T-helper 2 cell treated with Interferon-gamma antibody and Interleukin-4, amounts not matched to agents 5 μg/mL and 100 μg/mL, for 36 hours (primary cell): ENCODE measurements around the gene MLEC.

Experiments used
- DNase-seq: peaks from one replicate; pipeline ENCODE4 v3.0.0; 2021; ENCODE audit warnings: low spot score
- H3K27ac Mint-ChIP-seq: one replicate; pipeline ENCODE4 v1.8.0; 2021; ENCODE audit warnings: mild to moderate bottlenecking, mixed read lengths
- H3K27me3 Mint-ChIP-seq: one replicate; pipeline ENCODE4 v1.8.0; 2021; ENCODE audit warnings: low read depth, mixed read lengths
- H3K36me3 Mint-ChIP-seq: one replicate; pipeline ENCODE4 v1.8.0; 2021; ENCODE audit warnings: low read depth, mixed read lengths
- H3K4me1 Mint-ChIP-seq: one replicate; pipeline ENCODE4 v1.8.0; 2021; ENCODE audit warnings: low read depth, mixed read lengths
- H3K4me3 Mint-ChIP-seq: one replicate; pipeline ENCODE4 v1.8.0; 2022; ENCODE audit warnings: mild to moderate bottlenecking, moderate library complexity, mixed read lengths
- H3K9me3 Mint-ChIP-seq: one replicate; pipeline ENCODE4 v1.8.0; 2021; ENCODE audit warnings: mixed read lengths

MLEC gene

GRCh38 chr12:120710805-120711296 lies 23.9 kb downstream of the MLEC start:
- no peak for DNase-seq
- Mint-ChIP-seq H3K4me3 (peak overlapping the region; percentile 93), H3K9me3 (no peaks in the 10 kb centered on the region), H3K27ac (peak overlapping the region; percentile 83), H3K36me3 (peaks cover 18% of the 10 kb centered on the region), H3K4me1 (peaks cover 29% of the 10 kb centered on the region), H3K27me3 (no peaks in the 10 kb centered on the region)

DNA sequence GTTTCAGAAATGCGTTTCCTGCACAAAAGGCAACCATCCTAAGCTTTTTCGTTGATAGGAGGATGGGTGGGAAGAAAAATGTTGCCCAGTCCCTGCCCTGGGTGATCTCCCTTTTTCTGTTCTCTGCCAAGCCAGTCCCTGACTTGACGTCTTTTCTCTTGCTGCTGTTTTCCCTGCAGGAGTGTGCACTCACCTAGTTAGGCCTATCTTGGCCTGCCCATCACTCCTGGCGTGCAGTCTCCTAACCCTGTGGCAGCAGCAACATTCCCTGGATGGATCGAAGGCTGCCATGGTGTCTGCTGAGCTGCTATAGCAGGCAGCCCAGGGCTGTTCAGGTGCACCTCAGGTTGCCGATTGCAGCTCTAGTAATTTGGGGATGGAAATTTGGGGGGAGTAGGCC lies 24.5 kb downstream of the MLEC start:
- H3K36me3 Mint-ChIP-seq = peaks cover 20% of the 10 kb centered on the region
- peak overlapping the region; percentile 83 for H3K27ac Mint-ChIP-seq
- peak overlapping the region; percentile 93 for H3K4me3 Mint-ChIP-seq
- H3K27me3 Mint-ChIP-seq = no peaks in the 10 kb centered on the region
- no peak for DNase-seq
- H3K9me3 Mint-ChIP-seq = no peaks in the 10 kb centered on the region
- peaks cover 29% of the 10 kb centered on the region for H3K4me1 Mint-ChIP-seq

GRCh38 chr12:120712610-120713009 lies 25.7 kb downstream of the MLEC start:
- Mint-ChIP-seq H3K27me3 (no peaks in the 10 kb centered on the region), H3K27ac (no peak overlapping the region), H3K36me3 (peaks cover 28% of the 10 kb centered on the region), H3K4me3 (peak overlapping the region; percentile 93), H3K4me1 (peaks cover 29% of the 10 kb centered on the region), H3K9me3 (no peaks in the 10 kb centered on the region)
- no peak for DNase-seq

DNA sequence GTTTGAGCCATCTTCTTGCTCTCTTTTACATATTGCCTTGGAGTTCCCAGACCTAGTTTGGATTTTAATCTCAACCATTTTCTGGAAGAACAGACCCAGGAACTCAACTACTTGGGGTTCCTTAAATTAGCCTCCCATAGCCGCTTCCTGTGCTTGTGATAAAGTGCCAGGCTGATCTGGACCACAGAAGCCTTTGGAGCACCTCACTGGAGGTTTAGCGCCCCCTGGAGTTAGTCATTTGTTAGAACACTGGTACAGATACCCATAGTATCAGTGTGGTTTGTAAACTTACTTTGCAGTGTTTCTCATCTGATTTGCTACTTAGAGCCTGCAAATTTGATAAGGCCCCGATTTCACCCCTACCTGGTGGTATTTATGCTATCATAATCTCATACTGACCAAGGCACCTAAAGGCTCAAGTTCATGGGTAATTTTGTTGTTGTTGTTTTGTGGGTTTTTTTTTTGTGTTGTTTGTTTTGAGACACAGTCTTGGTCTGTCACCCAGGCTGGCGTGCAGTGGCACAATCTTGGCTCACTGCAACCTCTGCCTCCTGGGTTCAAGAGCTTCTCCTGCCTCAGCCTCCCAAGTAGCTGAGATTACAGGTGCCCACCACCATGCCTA lies 27.0 kb downstream of the MLEC start:
- Mint-ChIP-seq H3K4me1 (peaks cover 36% of the 10 kb centered on the region), H3K27me3 (no peaks in the 10 kb centered on the region), H3K36me3 (peaks cover 37% of the 10 kb centered on the region)

DNA sequence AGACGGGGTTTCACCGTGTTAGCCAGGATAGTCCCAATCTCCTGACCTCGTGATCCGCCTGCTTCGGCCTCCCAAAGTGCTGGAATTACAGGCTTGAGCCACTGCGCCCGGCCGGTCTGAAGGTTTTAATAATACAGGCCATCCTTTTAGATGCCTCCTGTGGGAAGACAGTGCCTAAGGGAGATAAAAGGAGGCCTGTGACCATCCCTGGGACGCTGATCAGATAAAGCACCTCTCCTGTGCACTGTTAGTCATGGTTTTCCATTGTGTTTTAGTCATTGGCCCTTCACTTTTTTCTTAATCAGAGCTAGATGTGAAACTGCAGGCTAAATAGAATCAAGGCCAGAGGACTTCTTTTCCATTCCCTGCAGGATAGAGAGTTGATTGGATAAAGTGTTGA lies 31.1 kb downstream of the MLEC start:
- H3K27ac Mint-ChIP-seq = peak overlapping the region; percentile 55
- peaks cover 62% of the 10 kb centered on the region for H3K36me3 Mint-ChIP-seq
- H3K4me1 Mint-ChIP-seq = peaks cover 20% of the 10 kb centered on the region
- H3K9me3 Mint-ChIP-seq = no peaks in the 10 kb centered on the region
- H3K4me3 Mint-ChIP-seq = no peak overlapping the region
- H3K27me3 Mint-ChIP-seq = no peaks in the 10 kb centered on the region
- no peak for DNase-seq

More for the DNA sequence above, 27.0 kb downstream of the MLEC start:
- Mint-ChIP-seq H3K9me3 (no peaks in the 10 kb centered on the region), H3K27ac (no peak overlapping the region), H3K4me3 (no peak overlapping the region)
- DNase-seq = peak; percentile 69

- H3K36me3 Mint-ChIP-seq = peaks cover 58% of the 10 kb centered on the region
- no peak for DNase-seq
- H3K27me3 Mint-ChIP-seq = no peaks in the 10 kb centered on the region
- H3K9me3 Mint-ChIP-seq = no peaks in the 10 kb centered on the region
- peaks cover 13% of the 10 kb centered on the region for H3K4me1 Mint-ChIP-seq
- H3K27ac Mint-ChIP-seq = no peak overlapping the region
- H3K4me3 Mint-ChIP-seq = no peak overlapping the region
These were observed 32.1 kb downstream of the MLEC start for GRCh38 chr12:120719072-120719471.

- H3K27ac Mint-ChIP-seq = peak overlapping the region; percentile 16
- no peaks in the 10 kb centered on the region for H3K9me3 Mint-ChIP-seq
- no peak overlapping the region for H3K4me3 Mint-ChIP-seq
- peaks cover 53% of the 10 kb centered on the region for H3K36me3 Mint-ChIP-seq
- peaks cover 14% of the 10 kb centered on the region for H3K4me1 Mint-ChIP-seq
- no peaks in the 10 kb centered on the region for H3K27me3 Mint-ChIP-seq
- no peak for DNase-seq
These were observed 32.7 kb downstream of the MLEC start for GRCh38 chr12:120719496-120720233.

DNA sequence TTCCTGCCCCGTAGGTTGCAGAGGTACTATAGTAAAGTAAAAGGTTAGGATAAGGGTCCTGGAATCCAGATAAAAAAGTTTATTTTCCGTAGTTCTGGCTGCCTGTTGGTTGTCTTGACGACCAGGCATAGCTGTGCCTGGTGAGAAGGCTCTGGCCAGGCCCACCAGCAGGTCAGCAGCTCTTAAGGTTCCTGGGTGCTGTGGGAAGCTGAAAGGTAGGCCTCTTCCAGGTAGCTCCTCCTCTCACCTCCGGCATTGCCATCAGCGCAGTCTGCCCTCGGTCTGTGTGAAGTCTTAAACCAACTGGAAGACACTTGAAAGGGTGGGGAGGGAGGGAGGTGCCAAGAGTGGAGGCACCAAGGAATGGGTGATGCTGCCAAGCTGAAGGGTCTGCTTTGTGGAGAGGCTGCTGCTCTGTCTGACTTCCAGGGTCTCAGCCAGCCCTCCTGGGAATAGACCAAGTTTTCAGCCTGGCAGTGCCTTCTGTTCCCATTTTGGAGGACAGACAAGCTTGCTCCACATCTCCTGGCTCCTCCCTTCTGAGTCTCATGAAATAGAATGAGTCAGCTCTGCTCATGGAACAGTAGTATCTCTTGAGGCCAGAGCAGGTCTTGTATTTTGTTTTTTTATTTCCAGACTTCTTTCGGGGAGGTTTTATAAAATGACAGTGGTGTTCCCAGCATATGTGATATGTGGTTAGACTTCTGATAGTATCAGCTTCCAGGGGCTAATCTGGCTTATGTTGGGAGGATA lies 33.5 kb downstream of the MLEC start:
- Mint-ChIP-seq H3K27me3 (no peaks in the 10 kb centered on the region), H3K36me3 (peaks cover 50% of the 10 kb centered on the region), H3K27ac (no peak overlapping the region), H3K4me1 (peaks cover 21% of the 10 kb centered on the region), H3K9me3 (no peaks in the 10 kb centered on the region), H3K4me3 (no peak overlapping the region)
- DNase-seq = no peak

GRCh38 chr12:120720987-120721801 lies 34.2 kb downstream of the MLEC start:
- Mint-ChIP-seq H3K4me1 (peaks cover 22% of the 10 kb centered on the region), H3K9me3 (no peaks in the 10 kb centered on the region), H3K4me3 (no peak overlapping the region), H3K27me3 (no peaks in the 10 kb centered on the region), H3K27ac (no peak overlapping the region), H3K36me3 (peaks cover 48% of the 10 kb centered on the region)
- no peak for DNase-seq

- Mint-ChIP-seq H3K4me3 (no peak overlapping the region), H3K4me1 (peaks cover 25% of the 10 kb centered on the region), H3K27ac (no peak overlapping the region)
These were observed 34.9 kb downstream of the MLEC start for GRCh38 chr12:120721866-120722265.

GRCh38 chr12:120722784-120723183 lies 35.8 kb downstream of the MLEC start:
- Mint-ChIP-seq H3K27ac (no peak overlapping the region), H3K36me3 (peaks cover 38% of the 10 kb centered on the region), H3K4me1 (peaks cover 25% of the 10 kb centered on the region), H3K9me3 (no peaks in the 10 kb centered on the region), H3K27me3 (no peaks in the 10 kb centered on the region), H3K4me3 (no peak overlapping the region)
- DNase-seq = no peak

More at GRCh38 chr12:120721866-120722265, 34.9 kb downstream of the MLEC start:
- no peak for DNase-seq
- Mint-ChIP-seq H3K9me3 (no peaks in the 10 kb centered on the region), H3K27me3 (no peaks in the 10 kb centered on the region), H3K36me3 (peaks cover 42% of the 10 kb centered on the region)

- DNase-seq = no peak
- H3K36me3 Mint-ChIP-seq = peaks cover 30% of the 10 kb centered on the region
- H3K9me3 Mint-ChIP-seq = no peaks in the 10 kb centered on the region
- peak overlapping the region; percentile 49 for H3K27ac Mint-ChIP-seq
- H3K4me3 Mint-ChIP-seq = peak overlapping the region; percentile 91
- peaks cover 15% of the 10 kb centered on the region for H3K4me1 Mint-ChIP-seq
- no peaks in the 10 kb centered on the region for H3K27me3 Mint-ChIP-seq
These were observed 37.8 kb downstream of the MLEC start for GRCh38 chr12:120724720-120725119.

- Mint-ChIP-seq H3K27me3 (no peaks in the 10 kb centered on the region), H3K9me3 (no peaks in the 10 kb centered on the region), H3K36me3 (peaks cover 29% of the 10 kb centered on the region), H3K4me3 (peak overlapping the region; percentile 91), H3K4me1 (peaks cover 14% of the 10 kb centered on the region), H3K27ac (peak overlapping the region; percentile 49)
- DNase-seq = no peak
These were observed 38.3 kb downstream of the MLEC start for GRCh38 chr12:120725151-120725658.
